Testis (tissue), 2 donors: ENCODE data around the gene MSI2.

Experiments
- CTCF ChIP-seq, 3 experiments: fragments of 450-650 bp in 2 of 3; fragments of 200-600 bp in 1 of 3; sonication (generic) in 1 of 3; IDR thresholded peaks; one replicate each; pipeline ENCODE4 v1.5.1; 2016 to 2019; ENCODE audit warnings: antibody characterized with exemption in 3 of 3, mild to moderate bottlenecking in 2 of 3, moderate library complexity in 1 of 3
- POLR2A ChIP-seq: fragments of 450-650 bp; IDR thresholded peaks from one replicate; pipeline ENCODE4 v1.6.1; 2017; ENCODE audit warnings: antibody characterized with exemption, mild to moderate bottlenecking, moderate library complexity

DNA sequence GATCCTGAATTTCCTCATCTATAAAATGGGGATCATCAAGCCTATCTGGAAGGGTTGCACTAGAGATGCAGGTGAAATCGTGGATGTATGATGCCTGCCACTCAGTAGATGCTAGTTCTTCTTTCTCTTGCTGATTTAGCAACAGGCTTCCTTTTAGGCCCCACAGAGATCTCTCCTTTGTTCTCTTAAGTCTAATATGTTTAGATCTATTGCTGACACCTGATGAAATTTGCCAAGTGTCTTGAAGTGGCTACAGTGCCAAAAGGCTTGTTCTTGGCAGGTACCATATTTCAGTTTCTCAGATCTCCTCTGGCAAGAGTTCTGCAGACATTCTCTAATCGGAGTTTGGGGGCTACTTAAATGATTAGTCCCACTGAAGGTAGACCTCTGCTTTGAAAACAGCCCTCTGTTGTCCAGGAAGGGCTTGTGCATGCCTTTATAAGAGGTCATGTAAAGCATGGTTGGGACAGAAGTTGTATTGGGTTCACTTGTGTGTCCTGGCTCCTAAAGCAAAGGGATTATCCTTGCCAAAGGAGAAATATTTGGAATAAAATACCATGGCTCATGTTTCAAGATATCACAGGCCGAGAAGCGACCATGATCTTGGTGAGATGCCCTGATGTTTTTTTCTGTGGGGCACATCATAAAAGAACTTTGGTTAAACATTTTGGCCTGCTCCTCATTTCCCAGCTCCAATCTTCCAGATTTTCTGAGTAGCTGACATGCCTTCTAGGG is 234.0 kb downstream of the MSI2 start:
- no peak for TF ChIP-seq CTCF (IDR thresholded peaks at IDR 0.05)
- TF ChIP-seq POLR2A, result no peak
